GM12873 (cell line): ENCODE measurements around the gene RNF103.

Experiments
- CTCF ChIP-seq: IDR thresholded peaks from 2 replicates; pipeline ENCODE4 v1.5.1; 2012; ENCODE audit warnings: low read depth, mild to moderate bottlenecking, moderate library complexity, low read length, control low read depth; ENCODE audit not compliant: insufficient read depth; ENCODE audit errors: missing control alignments

RNF103 gene

GRCh38 chr2:86623494-86624266 lies at the start of gene RNF103:
RNF103 (minus strand) TSS chr2:86623865; CDS start chr2:86622886, 979 bp downstream.
- no peak for TF ChIP-seq CTCF

- TF ChIP-seq CTCF, result no peak
These were observed 49.3 kb upstream of the RNF103 start for GRCh38 chr2:86673011-86673410.

GRCh38 chr2:86672027-86672545 lies 48.4 kb upstream of the RNF103 start:
- no peak for TF ChIP-seq CTCF

- TF ChIP-seq CTCF, result no peak
These were observed 47.8 kb upstream of the RNF103 start for GRCh38 chr2:86671337-86671981.

- no peak for TF ChIP-seq CTCF
These were observed 37.7 kb upstream of the RNF103 start for GRCh38 chr2:86661333-86661732.

- TF ChIP-seq CTCF, result no peak
These were observed 26.5 kb upstream of the RNF103 start for GRCh38 chr2:86650188-86650587.
